Measurements from ENCODE around the gene HTR2A. TPM values are rescaled to one million over a fixed set of nuclear protein-coding genes. Genes with fewer than 3 reads are reported as not detected.

The HTR2A gene
- not detected for total RNA-seq

- ChIA-PET POLR2A (no interaction called here), CTCF (interaction anchor here (0.6 to 1.1 kb wide), 3 partner anchors 10 to 754 kb away, joined by 3 to 4 read pairs (median 3); no protein-coding TSS in a partner anchor)
- H3K9me3 Mint-ChIP-seq = no peaks in the 10 kb centered on the region
- H3K36me3 Mint-ChIP-seq = no peaks in the 10 kb centered on the region
- H3K4me3 Mint-ChIP-seq = peak within 1 kb of the TSS; percentile 25
- no peak within 1 kb of the TSS for H3K27ac Mint-ChIP-seq
- H3K4me1 Mint-ChIP-seq (ENCODE audit: low read depth) = peaks cover 18% of the 10 kb centered on the region
- peaks cover 46% of the 10 kb centered on the region for H3K27me3 Mint-ChIP-seq
- intact Hi-C loops (cut with micrococcal nuclease) = no loop called here
- DNase-seq = no peak
Measured at GRCh38 chr13:46896341-46897137, at the start of gene HTR2A. TSS of gene HTR2A (minus strand) at chr13:46897053. CDS start at chr13:46895906, 1,147 bp downstream.

GRCh38 chr13:46936525-46936924, 39.7 kb upstream of the HTR2A start:
- no peak overlapping the region for H3K27ac Mint-ChIP-seq
- H3K4me3 Mint-ChIP-seq = no peak overlapping the region
- peaks cover 9% of the 10 kb centered on the region for H3K27me3 Mint-ChIP-seq
- peaks cover 5% of the 10 kb centered on the region for H3K9me3 Mint-ChIP-seq
- ChIA-PET CTCF (no interaction called here), POLR2A (no interaction called here)
- no peak for DNase-seq
- H3K4me1 Mint-ChIP-seq (ENCODE audit: low read depth) = no peaks in the 10 kb centered on the region
- no peaks in the 10 kb centered on the region for H3K36me3 Mint-ChIP-seq
- intact Hi-C loops (cut with micrococcal nuclease) = no loop called here

- intact Hi-C loops (cut with micrococcal nuclease) = no loop called here
- peaks cover 5% of the 10 kb centered on the region for H3K9me3 Mint-ChIP-seq
- H3K4me1 Mint-ChIP-seq (ENCODE audit: low read depth) = no peaks in the 10 kb centered on the region
- no peak for DNase-seq
- ChIA-PET CTCF (interaction anchor here (0.6 kb wide), 1 partner anchor 41 kb away, joined by 3 read pairs; no protein-coding TSS in a partner anchor), POLR2A (no interaction called here)
- H3K27ac Mint-ChIP-seq = no peak overlapping the region
- no peaks in the 10 kb centered on the region for H3K36me3 Mint-ChIP-seq
- H3K4me3 Mint-ChIP-seq = no peak overlapping the region
- peaks cover 9% of the 10 kb centered on the region for H3K27me3 Mint-ChIP-seq
Measured at GRCh38 chr13:46934749-46935148, 37.9 kb upstream of the HTR2A start.

GRCh38 chr13:46926916-46927590, 30.2 kb upstream of the HTR2A start:
- intact Hi-C loops (cut with micrococcal nuclease) = no loop called here
- no peaks in the 10 kb centered on the region for H3K9me3 Mint-ChIP-seq
- ChIA-PET CTCF (interaction anchor here (0.8 kb wide), 1 partner anchor 64 kb away, joined by 3 read pairs; no protein-coding TSS in a partner anchor), POLR2A (no interaction called here)
- H3K4me1 Mint-ChIP-seq (ENCODE audit: low read depth) = no peaks in the 10 kb centered on the region
- no peak for DNase-seq
- no peaks in the 10 kb centered on the region for H3K36me3 Mint-ChIP-seq
- H3K4me3 Mint-ChIP-seq = no peak overlapping the region
- peaks cover 7% of the 10 kb centered on the region for H3K27me3 Mint-ChIP-seq
- no peak overlapping the region for H3K27ac Mint-ChIP-seq

- Mint-ChIP-seq H3K4me3 (no peak overlapping the region), H3K9me3 (no peaks in the 10 kb centered on the region), H3K36me3 (no peaks in the 10 kb centered on the region), H3K4me1 (ENCODE audit: low read depth) (no peaks in the 10 kb centered on the region), H3K27ac (no peak overlapping the region), H3K27me3 (peaks cover 7% of the 10 kb centered on the region)
- CTCF ChIA-PET = no interaction called here
- DNase-seq = no peak
- POLR2A ChIA-PET = no interaction called here
- intact Hi-C loops (cut with micrococcal nuclease) = no loop called here
Measured at GRCh38 chr13:46925486-46925885, 28.6 kb upstream of the HTR2A start.

- POLR2A ChIA-PET = no interaction called here
- H3K4me3 Mint-ChIP-seq = no peak overlapping the region
- intact Hi-C loops (cut with micrococcal nuclease) = no loop called here
- CTCF ChIA-PET = no interaction called here
- H3K27ac Mint-ChIP-seq = no peak overlapping the region
- no peaks in the 10 kb centered on the region for H3K36me3 Mint-ChIP-seq
- H3K27me3 Mint-ChIP-seq = peaks cover 11% of the 10 kb centered on the region
- H3K4me1 Mint-ChIP-seq (ENCODE audit: low read depth) = no peaks in the 10 kb centered on the region
- DNase-seq = no peak
- peaks cover 2% of the 10 kb centered on the region for H3K9me3 Mint-ChIP-seq
Measured at GRCh38 chr13:46914341-46914740, 17.5 kb upstream of the HTR2A start.

- Mint-ChIP-seq H3K27me3 (peaks cover 7% of the 10 kb centered on the region), H3K27ac (no peak overlapping the region), H3K4me3 (no peak overlapping the region), H3K36me3 (no peaks in the 10 kb centered on the region), H3K4me1 (ENCODE audit: low read depth) (no peaks in the 10 kb centered on the region), H3K9me3 (peaks cover 2% of the 10 kb centered on the region)
- intact Hi-C loops (cut with micrococcal nuclease) = no loop called here
- no peak for DNase-seq
- POLR2A ChIA-PET = no interaction called here
- CTCF ChIA-PET = no interaction called here
Measured at GRCh38 chr13:46913757-46914156, 16.9 kb upstream of the HTR2A start.

- Mint-ChIP-seq H3K4me1 (ENCODE audit: low read depth) (no peaks in the 10 kb centered on the region), H3K36me3 (no peaks in the 10 kb centered on the region), H3K9me3 (peaks cover 2% of the 10 kb centered on the region), H3K27me3 (no peaks in the 10 kb centered on the region), H3K4me3 (no peak overlapping the region), H3K27ac (no peak overlapping the region)
- POLR2A ChIA-PET = no interaction called here
- intact Hi-C loops (cut with micrococcal nuclease) = no loop called here
- no peak for DNase-seq
- CTCF ChIA-PET = no interaction called here
Measured at GRCh38 chr13:46909042-46909441, 12.2 kb upstream of the HTR2A start.

GRCh38 chr13:46908501-46908900, 11.6 kb upstream of the HTR2A start:
- no peaks in the 10 kb centered on the region for H3K27me3 Mint-ChIP-seq
- H3K4me1 Mint-ChIP-seq (ENCODE audit: low read depth) = no peaks in the 10 kb centered on the region
- no peaks in the 10 kb centered on the region for H3K36me3 Mint-ChIP-seq
- H3K9me3 Mint-ChIP-seq = peaks cover 2% of the 10 kb centered on the region
- no peak for DNase-seq
- intact Hi-C loops (cut with micrococcal nuclease) = no loop called here
- ChIA-PET CTCF (no interaction called here), POLR2A (no interaction called here)
- no peak overlapping the region for H3K4me3 Mint-ChIP-seq
- no peak overlapping the region for H3K27ac Mint-ChIP-seq

- POLR2A ChIA-PET = no interaction called here
- Mint-ChIP-seq H3K36me3 (no peaks in the 10 kb centered on the region), H3K4me1 (ENCODE audit: low read depth) (no peaks in the 10 kb centered on the region), H3K4me3 (no peak overlapping the region), H3K9me3 (no peaks in the 10 kb centered on the region), H3K27me3 (peaks cover 9% of the 10 kb centered on the region), H3K27ac (no peak overlapping the region)
- CTCF ChIA-PET = interaction anchor here (1.2 to 1.5 kb wide), 2 partner anchors 10 to 13 kb away, joined by 4 to 6 read pairs; partner anchors contain the start of gene HTR2A
- intact Hi-C loops (cut with micrococcal nuclease) = no loop called here
- DNase-seq = no peak
Measured at GRCh38 chr13:46906405-46906804, 9.6 kb upstream of the HTR2A start.

- H3K27me3 Mint-ChIP-seq = peaks cover 9% of the 10 kb centered on the region
- intact Hi-C loops (cut with micrococcal nuclease) = no loop called here
- H3K27ac Mint-ChIP-seq = no peak overlapping the region
- no peaks in the 10 kb centered on the region for H3K36me3 Mint-ChIP-seq
- ChIA-PET POLR2A (no interaction called here), CTCF (no interaction called here)
- no peak overlapping the region for H3K4me3 Mint-ChIP-seq
- H3K9me3 Mint-ChIP-seq = no peaks in the 10 kb centered on the region
- DNase-seq = no peak
- no peaks in the 10 kb centered on the region for H3K4me1 Mint-ChIP-seq (ENCODE audit: low read depth)
Measured at GRCh38 chr13:46905249-46905648, 8.4 kb upstream of the HTR2A start.

- Mint-ChIP-seq H3K27me3 (peaks cover 9% of the 10 kb centered on the region), H3K27ac (no peak overlapping the region), H3K36me3 (no peaks in the 10 kb centered on the region), H3K9me3 (no peaks in the 10 kb centered on the region), H3K4me3 (no peak overlapping the region), H3K4me1 (ENCODE audit: low read depth) (no peaks in the 10 kb centered on the region)
- POLR2A ChIA-PET = no interaction called here
- no peak for DNase-seq
- CTCF ChIA-PET = no interaction called here
- intact Hi-C loops (cut with micrococcal nuclease) = no loop called here
Measured at GRCh38 chr13:46903748-46904147, 6.9 kb upstream of the HTR2A start.

- no peak for DNase-seq
- H3K27ac Mint-ChIP-seq = no peak overlapping the region
- no peak overlapping the region for H3K4me3 Mint-ChIP-seq
- peaks cover 2% of the 10 kb centered on the region for H3K4me1 Mint-ChIP-seq (ENCODE audit: low read depth)
- no peaks in the 10 kb centered on the region for H3K9me3 Mint-ChIP-seq
- ChIA-PET POLR2A (no interaction called here), CTCF (no interaction called here)
- no peaks in the 10 kb centered on the region for H3K36me3 Mint-ChIP-seq
- intact Hi-C loops (cut with micrococcal nuclease) = no loop called here
- peaks cover 19% of the 10 kb centered on the region for H3K27me3 Mint-ChIP-seq
Measured at GRCh38 chr13:46901721-46902120, 4.9 kb upstream of the HTR2A start.

Data from activated CD4-positive, alpha-beta memory T cell treated with anti-CD3 and anti-CD28 coated beads for 36 hours (primary cell).